Ecto neural progenitor cell (in vitro differentiated cells): ENCODE data around the gene IPO5.

ENCODE experiments used
- DNase-seq: peaks from one replicate; pipeline ENCODE4 v3.0.0-alpha.2; 2018; ENCODE audit warnings: low spot score

The IPO5 gene

GRCh38 chr13:98059276-98059675 is 105.8 kb downstream of the IPO5 start:
- DNase-seq = no peak

GRCh38 chr13:98060282-98060681 is 106.8 kb downstream of the IPO5 start:
- no peak for DNase-seq

GRCh38 chr13:98065468-98065867 is 112.0 kb downstream of the IPO5 start:
- DNase-seq = no peak

GRCh38 chr13:98066636-98067035 is 113.2 kb downstream of the IPO5 start:
- no peak for DNase-seq

- DNase-seq = no peak
Observed at GRCh38 chr13:98068521-98068920, 115.0 kb downstream of the IPO5 start.

- no peak for DNase-seq
Observed at GRCh38 chr13:98069985-98070384, 116.5 kb downstream of the IPO5 start.

- no peak for DNase-seq
Observed at GRCh38 chr13:98071316-98071715, 117.8 kb downstream of the IPO5 start.

GRCh38 chr13:98072476-98072875 is 119.0 kb downstream of the IPO5 start:
- no peak for DNase-seq
